GM18858 (cell line): Measurements from ENCODE around the gene PPP1R9A.

ENCODE experiments used
- ATAC-seq: cut with Tn5 transposase; IDR thresholded peaks from one replicate; pipeline ENCODE4 v1.9.1; 2021; ENCODE audit not compliant: unreplicated experiment

Gene PPP1R9A

GRCh38 chr7:95342642-95343307, 435.4 kb downstream of the PPP1R9A start:
- ATAC-seq, result no peak
